NB4 (cell line): ENCODE measurements around the gene AGBL1.

ENCODE experiments used
- DNase-seq: peaks from one replicate; pipeline ENCODE4 v3.0.0; 2010; ENCODE audit warnings: low read depth
- H3K4me3 ChIP-seq: one replicate; pipeline ENCODE4 v1.5.1; 2011; ENCODE audit warnings: mild to moderate bottlenecking, low read depth, low read length, moderate library complexity
- MYC ChIP-seq: IDR thresholded peaks from 2 replicates; pipeline ENCODE4 v1.6.1; 2011; ENCODE audit warnings: low read depth, low read length
- POLR2A ChIP-seq: IDR thresholded peaks from 2 replicates; pipeline ENCODE4 v1.6.1; 2011; ENCODE audit warnings: mild to moderate bottlenecking; ENCODE audit not compliant: insufficient read length; ENCODE audit errors: extremely low read depth
- TF ChIP-seq, protein P1 (sequence below): IDR thresholded peaks from one replicate; pipeline ENCODE4 v1.5.1; 2012; ENCODE audit warnings: low read depth, low read length
- TF ChIP-seq, protein P2 (sequence below): IDR thresholded peaks from 2 replicates; pipeline ENCODE4 v1.6.1; 2011; ENCODE audit warnings: low read depth, low read length

The AGBL1 gene

DNA sequence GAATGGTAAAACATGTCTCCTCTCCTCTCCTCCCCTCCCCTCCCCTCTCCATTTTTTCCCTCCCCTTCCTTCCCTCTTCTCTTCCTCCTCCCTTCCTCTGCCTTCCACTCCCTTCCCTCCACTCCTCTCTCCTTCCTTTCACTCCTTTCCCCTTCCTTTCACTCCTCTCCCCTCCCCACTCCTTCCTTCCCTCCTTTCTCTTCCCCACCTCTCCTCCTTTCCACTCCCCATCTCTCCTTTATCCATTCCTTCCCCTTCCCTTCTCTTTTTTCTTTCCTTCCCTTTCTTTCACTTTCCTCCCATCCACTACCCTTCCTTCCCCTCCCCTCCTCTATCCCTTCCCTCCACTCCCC, 621.9 kb downstream of the AGBL1 start:
- H3K4me3 ChIP-seq: no peak overlapping the region
- no peak for DNase-seq
- TF ChIP-seq POLR2A (no peak), MYC (no peak)
- TF ChIP-seq, protein P1, sequence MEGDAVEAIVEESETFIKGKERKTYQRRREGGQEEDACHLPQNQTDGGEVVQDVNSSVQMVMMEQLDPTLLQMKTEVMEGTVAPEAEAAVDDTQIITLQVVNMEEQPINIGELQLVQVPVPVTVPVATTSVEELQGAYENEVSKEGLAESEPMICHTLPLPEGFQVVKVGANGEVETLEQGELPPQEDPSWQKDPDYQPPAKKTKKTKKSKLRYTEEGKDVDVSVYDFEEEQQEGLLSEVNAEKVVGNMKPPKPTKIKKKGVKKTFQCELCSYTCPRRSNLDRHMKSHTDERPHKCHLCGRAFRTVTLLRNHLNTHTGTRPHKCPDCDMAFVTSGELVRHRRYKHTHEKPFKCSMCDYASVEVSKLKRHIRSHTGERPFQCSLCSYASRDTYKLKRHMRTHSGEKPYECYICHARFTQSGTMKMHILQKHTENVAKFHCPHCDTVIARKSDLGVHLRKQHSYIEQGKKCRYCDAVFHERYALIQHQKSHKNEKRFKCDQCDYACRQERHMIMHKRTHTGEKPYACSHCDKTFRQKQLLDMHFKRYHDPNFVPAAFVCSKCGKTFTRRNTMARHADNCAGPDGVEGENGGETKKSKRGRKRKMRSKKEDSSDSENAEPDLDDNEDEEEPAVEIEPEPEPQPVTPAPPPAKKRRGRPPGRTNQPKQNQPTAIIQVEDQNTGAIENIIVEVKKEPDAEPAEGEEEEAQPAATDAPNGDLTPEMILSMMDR: no peak
- TF ChIP-seq, protein P2, sequence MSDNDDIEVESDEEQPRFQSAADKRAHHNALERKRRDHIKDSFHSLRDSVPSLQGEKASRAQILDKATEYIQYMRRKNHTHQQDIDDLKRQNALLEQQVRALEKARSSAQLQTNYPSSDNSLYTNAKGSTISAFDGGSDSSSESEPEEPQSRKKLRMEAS: no peak

DNA sequence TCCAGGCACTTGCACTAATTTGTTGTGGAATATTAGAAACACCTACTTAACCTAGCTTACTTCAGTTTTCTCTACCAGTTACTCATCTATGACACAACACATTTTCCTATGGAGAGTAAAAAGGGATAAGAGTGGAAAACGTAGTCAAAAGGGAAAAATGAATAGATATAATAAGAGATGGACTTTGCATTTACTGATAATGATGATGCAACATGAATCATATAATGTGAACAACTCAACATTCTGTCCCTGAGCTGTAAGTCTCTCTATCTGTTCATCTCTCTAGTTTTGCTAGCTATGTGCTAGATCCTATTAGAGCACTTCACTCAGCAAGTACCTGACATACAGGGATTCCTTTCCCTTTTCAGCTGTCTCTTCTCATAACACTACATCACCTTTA, 627.1 kb downstream of the AGBL1 start:
- H3K4me3 ChIP-seq: no peak overlapping the region
- no peak for DNase-seq
- TF ChIP-seq, protein P1: no peak
- TF ChIP-seq, protein P2: no peak
- TF ChIP-seq POLR2A: no peak
- no peak for TF ChIP-seq MYC

DNA sequence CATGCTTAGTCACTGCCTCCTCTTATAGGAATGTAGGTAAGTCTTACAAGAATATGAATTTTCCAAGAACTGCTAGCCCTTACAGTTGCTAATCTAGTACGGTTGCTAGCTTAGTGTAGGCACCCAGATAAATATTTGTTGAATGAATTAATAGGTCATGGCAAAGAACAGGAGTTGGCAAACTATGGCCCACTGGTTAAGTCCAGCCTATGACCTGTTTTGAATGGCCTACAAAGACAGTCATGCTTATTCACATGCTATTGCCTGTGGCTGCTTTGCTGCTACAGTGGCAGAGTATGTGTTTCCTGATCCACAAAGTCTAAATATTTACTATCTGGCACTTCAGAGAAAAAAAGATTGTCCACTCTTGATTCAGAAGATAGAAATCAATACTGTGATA, 631.8 kb downstream of the AGBL1 start:
- no peak overlapping the region for H3K4me3 ChIP-seq
- DNase-seq: no peak

DNA sequence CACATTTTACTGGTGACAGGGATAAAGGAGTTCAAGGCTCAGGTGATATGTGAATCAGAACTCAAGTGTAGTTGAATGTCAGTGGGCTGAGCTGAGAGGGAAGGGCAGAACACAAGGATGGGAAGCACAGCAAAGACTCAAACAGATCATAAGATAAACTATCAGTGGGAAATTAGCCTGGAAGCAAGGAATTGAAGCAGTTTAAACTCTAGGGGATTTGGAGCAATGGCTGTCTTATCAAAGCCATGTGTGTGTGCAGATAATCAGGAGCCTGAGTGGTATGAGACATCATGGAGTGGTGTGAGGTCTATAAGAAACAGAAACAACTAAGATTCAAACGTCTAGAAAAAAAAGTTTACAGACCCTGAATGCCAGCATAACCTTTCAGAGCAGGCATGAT, 634.6 kb downstream of the AGBL1 start:
- no peak for DNase-seq
- TF ChIP-seq MYC: no peak
- TF ChIP-seq POLR2A: no peak
- TF ChIP-seq, protein P1: no peak
- TF ChIP-seq, protein P2: no peak
- H3K4me3 ChIP-seq: no peak overlapping the region

More for the DNA sequence above, 631.8 kb downstream of the AGBL1 start:
- TF ChIP-seq POLR2A (no peak), MYC (no peak)
- TF ChIP-seq, protein P1: no peak
- TF ChIP-seq, protein P2: no peak

DNA sequence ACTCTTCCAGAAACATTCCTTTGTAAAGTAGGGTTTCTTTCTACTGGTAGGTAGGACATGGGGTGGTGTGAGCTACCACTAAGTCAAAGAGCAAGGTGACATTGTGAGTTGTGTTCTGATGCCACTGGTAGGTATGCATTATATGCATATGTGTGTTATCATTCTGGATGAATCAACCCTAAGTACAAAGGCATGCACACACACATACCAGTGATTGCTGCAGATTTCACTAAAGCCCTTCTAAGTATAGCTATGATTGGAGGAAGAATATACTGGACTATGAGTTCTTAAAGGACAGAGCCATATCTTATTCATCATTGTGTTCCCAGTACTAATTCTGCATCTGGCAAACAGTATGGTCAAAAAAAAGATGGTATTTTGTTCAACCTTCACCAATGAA, 646.0 kb downstream of the AGBL1 start:
- no peak overlapping the region for H3K4me3 ChIP-seq
- TF ChIP-seq POLR2A: no peak
- TF ChIP-seq MYC: no peak
- TF ChIP-seq, protein P2: no peak
- TF ChIP-seq, protein P1: no peak
- DNase-seq: no peak
